GM20431 (cell line): Measurements from ENCODE around the gene VENTX.

Experiments used
- in situ Hi-C: fragments of 300-500 bp; cut with MseI, MboI; formaldehyde crosslinking; loops from one replicate; pipeline ENCODE4 v1.15.0; 2020; ENCODE audit warnings: low sequenced_read_pairs; ENCODE audit not compliant: unreplicated experiment

VENTX gene

GRCh38 chr10:133201151-133201947 lies 36.3 kb upstream of the VENTX start:
- in situ Hi-C loops = no loop called here

GRCh38 chr10:133201948-133202725 lies 35.5 kb upstream of the VENTX start:
- in situ Hi-C loops = no loop called here

- in situ Hi-C loops = no loop called here
Measured at GRCh38 chr10:133202778-133203651, 34.6 kb upstream of the VENTX start.

- in situ Hi-C loops = no loop called here
Measured at GRCh38 chr10:133203652-133204195, 33.9 kb upstream of the VENTX start.

- in situ Hi-C loops = no loop called here
Measured at GRCh38 chr10:133204226-133205015, 33.2 kb upstream of the VENTX start.

- in situ Hi-C loops = no loop called here
Measured at GRCh38 chr10:133205146-133205545, 32.5 kb upstream of the VENTX start.

- in situ Hi-C loops = no loop called here
Measured at GRCh38 chr10:133206356-133207040, 31.2 kb upstream of the VENTX start.

- in situ Hi-C loops = no loop called here
Measured at GRCh38 chr10:133207041-133207600, 30.5 kb upstream of the VENTX start.

GRCh38 chr10:133207627-133208026 lies 30.0 kb upstream of the VENTX start:
- in situ Hi-C loops = no loop called here

GRCh38 chr10:133208466-133208865 lies 29.2 kb upstream of the VENTX start:
- in situ Hi-C loops = no loop called here

- in situ Hi-C loops = no loop called here
Measured at GRCh38 chr10:133209117-133209516, 28.5 kb upstream of the VENTX start.

GRCh38 chr10:133209641-133210040 lies 28.0 kb upstream of the VENTX start:
- in situ Hi-C loops = no loop called here

- in situ Hi-C loops = no loop called here
Measured at GRCh38 chr10:133210398-133211140, 27.1 kb upstream of the VENTX start.

- in situ Hi-C loops = no loop called here
Measured at GRCh38 chr10:133211141-133211830, 26.4 kb upstream of the VENTX start.

GRCh38 chr10:133211959-133212852 lies 25.4 kb upstream of the VENTX start:
- in situ Hi-C loops = no loop called here

GRCh38 chr10:133212853-133213494 lies 24.7 kb upstream of the VENTX start:
- in situ Hi-C loops = no loop called here
